HCT116 (cell line): Measurements from ENCODE around the gene HEMK1.

Experiments
- CTCF ChIP-seq, 3 experiments: fragments of 200-600 bp in 1 of 3; sonication (generic) in 1 of 3; IDR thresholded peaks in 2 of 3; conservative IDR thresholded peaks in 1 of 3; 2 replicates each; pipeline ENCODE4 v1.5.1; 2012 to 2017; ENCODE audit warnings: low read depth in 2 of 3, low read length in 2 of 3, antibody characterized with exemption in 1 of 3, borderline replicate concordance in 1 of 3, control low read depth in 1 of 3, mild to moderate bottlenecking in 1 of 3, mixed read lengths in 1 of 3, mixed run types in 1 of 3, moderate library complexity in 1 of 3; ENCODE audit not compliant: insufficient read depth in 1 of 3
- MAX ChIP-seq: IDR thresholded peaks from 2 replicates; pipeline ENCODE4 v1.6.1; 2012
- POLR2A ChIP-seq: IDR thresholded peaks from 2 replicates; pipeline ENCODE4 v1.7.0; 2011; ENCODE audit warnings: borderline replicate concordance; ENCODE audit not compliant: insufficient read depth, insufficient read length; ENCODE audit errors: extremely low read depth
- POLR2AphosphoS5 ChIP-seq: IDR thresholded peaks from 2 replicates; pipeline ENCODE4 v1.6.1; 2011; ENCODE audit warnings: mild to moderate bottlenecking, low read depth, low read length, moderate library complexity

- no peak for TF ChIP-seq CTCF (IDR thresholded peaks at IDR 0.05 in 2 of 3, conservative IDR thresholded peaks at IDR 0.05 in 1 of 3; ENCODE audit: borderline replicate concordance in 1 of 3, insufficient read depth in 1 of 3, low read depth in 2 of 3, low read length in 2 of 3)
- no peak for TF ChIP-seq POLR2AphosphoS5
- no peak for TF ChIP-seq POLR2A
- TF ChIP-seq MAX = no peak
Measured at GRCh38 chr3:50552598-50552997, 16.7 kb upstream of the HEMK1 start.
